GM12891 (cell line): ENCODE data around the gene C20orf144.

ENCODE experiments used
- PAX5 ChIP-seq: IDR thresholded peaks from 2 replicates; pipeline ENCODE4 v1.6.1; 2011; ENCODE audit warnings: low read length, moderate library complexity, mild to moderate bottlenecking; ENCODE audit not compliant: insufficient read depth, severe bottlenecking
- POLR2A ChIP-seq: IDR thresholded peaks from 2 replicates; pipeline ENCODE4 v1.6.1; 2011; ENCODE audit warnings: low read depth, low read length, control low read depth
- POLR2AphosphoS5 ChIP-seq: IDR thresholded peaks from 2 replicates; pipeline ENCODE4 v1.6.1; 2011; ENCODE audit warnings: low read depth, low read length, control low read depth
- POU2F2 ChIP-seq: IDR thresholded peaks from 2 replicates; pipeline ENCODE4 v1.6.1; 2011; ENCODE audit warnings: low read depth, mild to moderate bottlenecking, control low read depth, low read length, moderate library complexity
- SPI1 ChIP-seq: IDR thresholded peaks from 2 replicates; pipeline ENCODE4 v1.6.1; 2011; ENCODE audit warnings: low read depth, low read length, control low read depth
- TAF1 ChIP-seq: IDR thresholded peaks from 2 replicates; pipeline ENCODE4 v1.6.1; 2011; ENCODE audit warnings: low read depth, low read length, control low read depth

GRCh38 chr20:33668466-33669155, 6.5 kb downstream of the C20orf144 start:
- TF ChIP-seq POLR2AphosphoS5: no peak
- no peak for TF ChIP-seq POLR2A
- TF ChIP-seq TAF1: no peak
- TF ChIP-seq SPI1: no peak
- no peak for TF ChIP-seq PAX5
- TF ChIP-seq POU2F2: no peak
